Loucy (cell line): ENCODE results near the gene GATA3.

ENCODE experiments used
- CTCF ChIP-seq: fragments of 200-600 bp; sonication (generic); conservative IDR thresholded peaks from 2 replicates; pipeline ENCODE4 v1.5.1; 2014; ENCODE audit warnings: mild to moderate bottlenecking, antibody characterized with exemption, low read length
- EZH2phosphoT487 ChIP-seq: fragments of 200-600 bp; IDR thresholded peaks from 2 replicates; pipeline ENCODE4 v1.6.1; 2018; ENCODE audit warnings: antibody characterized with exemption, mild to moderate bottlenecking, moderate library complexity, borderline replicate concordance

- TF ChIP-seq CTCF (no peak), EZH2phosphoT487 (no peak)
Measured at GRCh38 chr10:8064436-8064835, 9.9 kb downstream of the GATA3 start.
